Stomach (tissue), 4 donors: ENCODE measurements around the gene BACE2.

Experiments
- EP300 ChIP-seq: sonication (generic); formaldehyde crosslinking; IDR thresholded peaks from one replicate; pipeline ENCODE4 v1.6.1; 2017; ENCODE audit warnings: antibody characterized with exemption
- POLR2A ChIP-seq, 4 donors: fragments of 450-650 bp; IDR thresholded peaks; one replicate each; pipeline ENCODE4 v1.6.1; 2016; ENCODE audit warnings: antibody characterized with exemption in 4 of 4, control low read depth in 2 of 4, mild to moderate bottlenecking in 1 of 4, moderate library complexity in 1 of 4
- POLR2AphosphoS5 ChIP-seq, 3 donors: sonication (generic); formaldehyde crosslinking; IDR thresholded peaks; one replicate each; pipeline ENCODE4 v1.6.1; 2016; ENCODE audit warnings: antibody characterized with exemption in 3 of 3
- TF ChIP-seq, protein P1 (sequence below), 7 experiments: fragments of 450-650 bp in 4 of 7; fragments of 200-600 bp in 3 of 7; sonication (generic) in 3 of 7; IDR thresholded peaks; one replicate each; pipeline ENCODE4 v1.5.1; 2016 to 2019; ENCODE audit warnings: antibody characterized with exemption in 7 of 7, control low read depth in 2 of 7, mild to moderate bottlenecking in 1 of 7

DNA sequence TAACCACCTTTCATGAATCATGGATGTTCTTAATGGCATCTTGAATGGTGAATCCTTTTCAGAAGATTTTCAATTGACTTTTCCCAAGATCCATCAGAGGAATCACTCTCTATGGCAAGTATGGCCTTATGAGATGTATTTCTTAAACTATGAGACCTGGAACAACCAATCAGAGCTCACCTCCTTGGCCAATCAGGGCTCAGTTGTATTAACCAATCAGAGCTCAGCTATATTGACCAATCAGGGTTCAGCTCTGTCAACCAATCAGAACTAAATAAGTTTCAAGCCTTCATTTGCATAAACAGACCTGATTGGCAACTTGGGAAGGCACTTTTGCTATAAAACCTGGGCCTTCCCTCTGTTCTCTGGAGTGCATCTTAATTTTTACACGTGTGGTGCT is 135.0 kb downstream of the BACE2 start:
- TF ChIP-seq POLR2A (IDR thresholded peaks at IDR 0.05) (no peak), POLR2AphosphoS5 (IDR thresholded peaks at IDR 0.05) (no peak), EP300 (no peak)
- TF ChIP-seq, protein P1, sequence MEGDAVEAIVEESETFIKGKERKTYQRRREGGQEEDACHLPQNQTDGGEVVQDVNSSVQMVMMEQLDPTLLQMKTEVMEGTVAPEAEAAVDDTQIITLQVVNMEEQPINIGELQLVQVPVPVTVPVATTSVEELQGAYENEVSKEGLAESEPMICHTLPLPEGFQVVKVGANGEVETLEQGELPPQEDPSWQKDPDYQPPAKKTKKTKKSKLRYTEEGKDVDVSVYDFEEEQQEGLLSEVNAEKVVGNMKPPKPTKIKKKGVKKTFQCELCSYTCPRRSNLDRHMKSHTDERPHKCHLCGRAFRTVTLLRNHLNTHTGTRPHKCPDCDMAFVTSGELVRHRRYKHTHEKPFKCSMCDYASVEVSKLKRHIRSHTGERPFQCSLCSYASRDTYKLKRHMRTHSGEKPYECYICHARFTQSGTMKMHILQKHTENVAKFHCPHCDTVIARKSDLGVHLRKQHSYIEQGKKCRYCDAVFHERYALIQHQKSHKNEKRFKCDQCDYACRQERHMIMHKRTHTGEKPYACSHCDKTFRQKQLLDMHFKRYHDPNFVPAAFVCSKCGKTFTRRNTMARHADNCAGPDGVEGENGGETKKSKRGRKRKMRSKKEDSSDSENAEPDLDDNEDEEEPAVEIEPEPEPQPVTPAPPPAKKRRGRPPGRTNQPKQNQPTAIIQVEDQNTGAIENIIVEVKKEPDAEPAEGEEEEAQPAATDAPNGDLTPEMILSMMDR (IDR thresholded peaks at IDR 0.05), result no peak
